ENCODE results near the gene SPPL2B.

GRCh38 chr19:2340496-2341243, 12.2 kb downstream of the SPPL2B start:
- no peak for TF ChIP-seq POLR2AphosphoS5 (IDR thresholded peaks at IDR 0.05; ENCODE audit: low read depth, low read length)
- TF ChIP-seq POLR2A (IDR thresholded peaks at IDR 0.05; ENCODE audit: low read depth, low read length) = no peak
- TF ChIP-seq TAF1 (IDR thresholded peaks at IDR 0.05; ENCODE audit: low read depth, low read length) = no peak
- TF ChIP-seq SPI1 (IDR thresholded peaks at IDR 0.05; ENCODE audit: low read depth, low read length) = no peak

All from GM12891 (cell line).